K562 (cell line): ENCODE results near the gene DRC3. TPM values are rescaled to one million over a fixed set of nuclear protein-coding genes. Genes with fewer than 3 reads are reported as not detected.

Experiments used
- ATF1 ChIP-seq, 2 experiments: fragments of 450-650 bp in 1 of 2; IDR thresholded peaks; 2 replicates each; pipeline ENCODE4 v1.6.1; 2016; ENCODE audit warnings: missing compliant biosample characterization in 1 of 2, missing genetic modification characterization in 1 of 2
- CREB3L1 ChIP-seq: fragments of 450-650 bp; IDR thresholded peaks from 2 replicates; pipeline ENCODE4 v1.6.1; 2014; ENCODE audit warnings: low read depth, mild to moderate bottlenecking, moderate library complexity, borderline replicate concordance
- CREM ChIP-seq: IDR thresholded peaks from 2 replicates; pipeline ENCODE4 v1.6.1; 2014; ENCODE audit warnings: antibody characterized with exemption, low read depth
- CTCF ChIP-seq, 3 experiments: IDR thresholded peaks in 2 of 3; conservative IDR thresholded peaks in 1 of 3; 2 replicates each; pipeline ENCODE4 v1.5.1; 2011 to 2012; ENCODE audit warnings: low read length in 3 of 3, mild to moderate bottlenecking in 3 of 3, control low read depth in 2 of 3, improper control_type of control experiment in 1 of 3, inconsistent platforms in 1 of 3, low read depth in 1 of 3, mixed read lengths in 1 of 3, moderate library complexity in 1 of 3; ENCODE audit not compliant: insufficient read depth in 2 of 3
- DEAF1 ChIP-seq: fragments of 450-650 bp; formaldehyde crosslinking; IDR thresholded peaks from 2 replicates; pipeline ENCODE4 v1.4.0; 2020; ENCODE audit warnings: mild to moderate bottlenecking, moderate library complexity
- ETV1 ChIP-seq: fragments of 450-650 bp; conservative IDR thresholded peaks from 2 replicates; pipeline ENCODE4 v1.6.1; 2016; ENCODE audit warnings: missing genetic modification characterization, control low read depth, low read depth, missing compliant biosample characterization
- GABPB1 ChIP-seq: sonication (generic); formaldehyde crosslinking; IDR thresholded peaks from 2 replicates; pipeline ENCODE4 v1.8.0; 2022; ENCODE audit warnings: mild to moderate bottlenecking, missing genetic modification reagents
- KLF13 ChIP-seq: fragments of 450-650 bp; IDR thresholded peaks from 2 replicates; pipeline ENCODE4 v1.6.1; 2016; ENCODE audit warnings: missing genetic modification characterization, low read depth, mild to moderate bottlenecking, missing compliant biosample characterization, moderate library complexity, borderline replicate concordance
- POLR2A ChIP-seq: fragments of 450-650 bp; conservative IDR thresholded peaks from 2 replicates; pipeline ENCODE4 v1.6.1; 2016
- PPARD ChIP-seq: fragments of 250-450 bp; sonication (Bioruptor Pico); IDR thresholded peaks from 2 replicates; pipeline ENCODE4 v1.8.0; 2022; ENCODE audit warnings: inconsistent platforms, mild to moderate bottlenecking, moderate library complexity
- SIX5 ChIP-seq, 2 experiments: IDR thresholded peaks; 2 replicates each; pipeline ENCODE4 v1.6.1; 2011; ENCODE audit warnings: low read length in 2 of 2, borderline replicate concordance in 1 of 2, low read depth in 1 of 2, mild to moderate bottlenecking in 1 of 2, moderate library complexity in 1 of 2; ENCODE audit not compliant: insufficient read depth in 1 of 2
- SMC3 ChIP-seq: conservative IDR thresholded peaks from 2 replicates; pipeline ENCODE4 v1.6.1; 2011; ENCODE audit warnings: low read depth, low read length, improper control_type of control experiment; ENCODE audit not compliant: insufficient read depth
- THRAP3 ChIP-seq: fragments of 450-650 bp; IDR thresholded peaks from 2 replicates; pipeline ENCODE4 v1.6.1; 2016; ENCODE audit warnings: mild to moderate bottlenecking, inconsistent platforms, borderline replicate concordance
- ZNF143 ChIP-seq: sonication (generic); formaldehyde crosslinking; IDR thresholded peaks from 2 replicates; pipeline ENCODE4 v1.9.0; 2022; ENCODE audit warnings: mild to moderate bottlenecking, missing genetic modification reagents
- ZNF212 ChIP-seq: fragments of 450-650 bp; formaldehyde crosslinking; IDR thresholded peaks from 2 replicates; pipeline ENCODE4 v1.4.0; 2020; ENCODE audit warnings: mild to moderate bottlenecking
- ZNF668 ChIP-seq: fragments of 250-450 bp; sonication (Bioruptor Pico); IDR thresholded peaks from 2 replicates; pipeline ENCODE4 v1.8.0; 2022; ENCODE audit warnings: mild to moderate bottlenecking, inconsistent platforms
- ZSCAN29 ChIP-seq: fragments of 450-650 bp; IDR thresholded peaks from 2 replicates; pipeline ENCODE4 v1.6.1; 2017
- polyA plus RNA-seq, 8 experiments: library from polyadenylated mRNA; depleted of rRNA in 4 of 8; stranded (reverse) in 5 of 8; unstranded in 3 of 8; fragments of >200 nt; fragmentation: Nextera tagmentation in 2 of 8; fragmentation: Illumina TruSeq in 1 of 8; extraction: Ambion mirVana in 2 of 8; extraction: Trizol in 1 of 8; gene quantifications; 2 replicates each; pipeline versions ENCODE4 v1.2.1 to v1.2.3, GENCODE V29; 2011 to 2014; ENCODE audit warnings: inconsistent platforms in 1 of 8, missing spikeins in 1 of 8
- total RNA-seq, 7 experiments: library from RNA; depleted of rRNA in 6 of 7; stranded (reverse); fragments of >200 nt in 6 of 7; fragmentation: Illumina TruSeq in 2 of 7; extraction: Trizol in 2 of 7; gene quantifications; 2 replicates each; pipeline versions ENCODE4 v1.2.1 to v1.2.3, GENCODE V29; 2011 to 2021; ENCODE audit warnings: low replicate concordance in 1 of 7

DRC3 gene
- total and polyA plus RNA-seq, 9 of the 15 experiments (the other 6 are each of a cell fraction or from before 2014, with no cell fraction given): 0.10 to 0.84 (median 0.30) TPM; not detected in 3

- no peak for TF ChIP-seq ZSCAN29
- TF ChIP-seq ATF1 (CRISPR knock-in tag; IDR thresholded peaks at IDR 0.05): no peak
- no peak for TF ChIP-seq ATF1 (tag; IDR thresholded peaks at IDR 0.05)
- no peak for TF ChIP-seq PPARD (CRISPR knock-in tag)
- TF ChIP-seq SMC3: peak; percentile 53; the same call in 1 of the 2 replicates
- peak; percentile 65 to 71 for TF ChIP-seq SIX5 (IDR thresholded peaks at IDR 0.05; ENCODE audit: borderline replicate concordance in 1 of 2, insufficient read depth in 1 of 2, low read depth in 1 of 2, low read length in 2 of 2)
- TF ChIP-seq KLF13 (tag): no peak
- peak; percentile 82 for TF ChIP-seq ZNF143 (CRISPR knock-in tag)
- TF ChIP-seq POLR2A: no peak
- TF ChIP-seq CREB3L1: peak; percentile 35; the same call in 1 of the 2 replicates
- peak; percentile 39; the same call in 1 of the 2 replicates for TF ChIP-seq GABPB1
- TF ChIP-seq THRAP3: no peak
- TF ChIP-seq ZNF668 (CRISPR knock-in tag): no peak
- TF ChIP-seq ETV1 (tag): peak; percentile 32; the same call in 1 of the 2 replicates
- TF ChIP-seq ZNF212: no peak
- peak; percentile 57 to 82 (median 65) for TF ChIP-seq CTCF (IDR thresholded peaks at IDR 0.05 in 2 of 3, conservative IDR thresholded peaks at IDR 0.05 in 1 of 3; ENCODE audit: insufficient read depth in 2 of 3, low read depth in 1 of 3, low read length in 3 of 3)
- peak; percentile 67 for TF ChIP-seq DEAF1 (CRISPR knock-in tag)
- 0 out of 2 replicates have a peak, but pooled peaks have one; percentile 22 for TF ChIP-seq CREM
Observed at GRCh38 chr17:18033442-18034099, 60.9 kb downstream of the DRC3 start (continued).
